Activated T-helper 1 cell treated with anti-CD3 and anti-CD28 coated beads, Interleukin-12 subunit alpha, Interleukin-12 subunit beta, Interleukin-2, Interleukin-4 antibody, amounts not matched to agents 30 ng/mL and 10 ng/mL and 1 ng/mL, durations not matched to agents 14 hours and 24 hours and 36 hours (primary cell): ENCODE results near the gene ZCCHC4. TPM values are rescaled to one million over a fixed set of nuclear protein-coding genes. Genes with fewer than 3 reads are reported as not detected.

Experiments
- DNase-seq: peaks from one replicate; pipeline ENCODE4 v3.0.0; 2021; ENCODE audit warnings: low spot score
- H3K27ac Mint-ChIP-seq: one replicate; pipeline ENCODE4 v1.8.0; 2021; ENCODE audit warnings: mild to moderate bottlenecking, mixed read lengths
- H3K27me3 Mint-ChIP-seq: one replicate; pipeline ENCODE4 v1.8.0; 2022; ENCODE audit warnings: mild to moderate bottlenecking, moderate library complexity, mixed read lengths; ENCODE audit not compliant: insufficient read depth
- H3K36me3 Mint-ChIP-seq: one replicate; pipeline ENCODE4 v1.8.0; 2021; ENCODE audit warnings: low read depth, mixed read lengths
- H3K4me1 Mint-ChIP-seq: one replicate; pipeline ENCODE4 v1.8.0; 2021; ENCODE audit warnings: low read depth, mixed read lengths
- H3K4me3 Mint-ChIP-seq: one replicate; pipeline ENCODE4 v1.8.0; 2021; ENCODE audit warnings: mild to moderate bottlenecking, moderate library complexity, mixed read lengths
- H3K9me3 Mint-ChIP-seq: one replicate; pipeline ENCODE4 v1.8.0; 2021; ENCODE audit warnings: mixed read lengths
- intact Hi-C: fragments of 100-400 bp; cut with micrococcal nuclease; formaldehyde crosslinking; loops from one replicate; pipeline ENCODE4 v1.15.1; 2024
- total RNA-seq: library from RNA; stranded (reverse); gene quantifications from 2 replicates; pipeline ENCODE4 v1.2.3, GENCODE V29; 2022

The ZCCHC4 gene
- total RNA-seq, 1 donor from 2014 or later: 13.5 TPM

DNA sequence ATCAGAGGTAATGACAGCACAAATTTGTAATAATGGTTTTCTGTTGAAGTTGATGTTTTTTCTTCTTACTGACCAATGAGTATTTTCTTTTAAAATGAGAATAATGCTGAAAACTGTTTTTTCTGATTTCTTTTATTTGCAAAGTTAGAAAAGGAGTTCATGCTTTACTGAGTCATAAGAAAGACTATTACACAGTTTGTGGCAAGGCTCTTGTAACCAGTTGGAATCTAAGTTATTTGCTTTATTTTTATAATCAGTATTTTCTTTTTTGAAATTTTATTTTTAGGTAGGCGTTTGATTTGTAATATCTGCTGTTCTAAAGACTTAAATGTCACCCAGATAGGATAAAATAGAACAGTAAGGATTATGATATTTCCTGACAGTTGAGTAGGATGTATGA is 89.9 kb downstream of the ZCCHC4 start:
- Mint-ChIP-seq H3K4me3 (no peak overlapping the region), H3K36me3 (peaks cover 43% of the 10 kb centered on the region), H3K27ac (no peak overlapping the region), H3K4me1 (no peaks in the 10 kb centered on the region), H3K27me3 (no peaks in the 10 kb centered on the region), H3K9me3 (no peaks in the 10 kb centered on the region)
- intact Hi-C loops: no loop called here
- DNase-seq: no peak

GRCh38 chr4:25403699-25404098 is 91.1 kb downstream of the ZCCHC4 start:
- Mint-ChIP-seq H3K9me3 (no peaks in the 10 kb centered on the region), H3K4me1 (no peaks in the 10 kb centered on the region), H3K4me3 (no peak overlapping the region), H3K36me3 (peaks cover 38% of the 10 kb centered on the region), H3K27me3 (no peaks in the 10 kb centered on the region), H3K27ac (no peak overlapping the region)
- DNase-seq: no peak
- intact Hi-C loops: no loop called here

DNA sequence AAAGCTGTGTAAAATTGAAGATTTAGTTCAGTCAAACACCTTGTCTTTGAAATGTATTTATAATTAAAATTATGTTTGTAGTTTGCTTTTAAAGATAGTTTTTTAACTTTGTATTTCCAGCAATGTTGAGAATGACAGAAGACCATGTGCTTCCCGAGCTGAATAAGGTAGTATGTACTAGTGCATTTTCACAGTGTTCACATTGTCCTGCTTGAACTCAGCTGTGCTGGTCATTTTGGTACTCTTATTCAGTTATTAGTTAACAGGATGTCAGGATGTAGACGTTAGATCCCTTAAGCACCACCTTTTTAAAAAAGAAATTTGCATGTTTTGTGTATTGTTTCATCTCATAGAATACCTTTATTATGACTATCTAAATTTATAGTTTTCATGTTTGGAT is 92.9 kb downstream of the ZCCHC4 start:
- Mint-ChIP-seq H3K36me3 (peaks cover 26% of the 10 kb centered on the region), H3K4me1 (no peaks in the 10 kb centered on the region), H3K9me3 (no peaks in the 10 kb centered on the region), H3K4me3 (no peak overlapping the region), H3K27ac (no peak overlapping the region), H3K27me3 (no peaks in the 10 kb centered on the region)
- intact Hi-C loops: no loop called here
- no peak for DNase-seq

GRCh38 chr4:25406081-25406692 is 93.6 kb downstream of the ZCCHC4 start:
- Mint-ChIP-seq H3K9me3 (no peaks in the 10 kb centered on the region), H3K27me3 (no peaks in the 10 kb centered on the region), H3K4me1 (no peaks in the 10 kb centered on the region), H3K36me3 (peaks cover 29% of the 10 kb centered on the region), H3K4me3 (no peak overlapping the region), H3K27ac (no peak overlapping the region)
- intact Hi-C loops: no loop called here
- DNase-seq: no peak

GRCh38 chr4:25410820-25411529 is 98.4 kb downstream of the ZCCHC4 start:
- Mint-ChIP-seq H3K36me3 (peaks cover 33% of the 10 kb centered on the region), H3K4me1 (no peaks in the 10 kb centered on the region), H3K27me3 (no peaks in the 10 kb centered on the region), H3K4me3 (no peak overlapping the region), H3K27ac (no peak overlapping the region), H3K9me3 (no peaks in the 10 kb centered on the region)
- intact Hi-C loops: no loop called here
- no peak for DNase-seq

DNA sequence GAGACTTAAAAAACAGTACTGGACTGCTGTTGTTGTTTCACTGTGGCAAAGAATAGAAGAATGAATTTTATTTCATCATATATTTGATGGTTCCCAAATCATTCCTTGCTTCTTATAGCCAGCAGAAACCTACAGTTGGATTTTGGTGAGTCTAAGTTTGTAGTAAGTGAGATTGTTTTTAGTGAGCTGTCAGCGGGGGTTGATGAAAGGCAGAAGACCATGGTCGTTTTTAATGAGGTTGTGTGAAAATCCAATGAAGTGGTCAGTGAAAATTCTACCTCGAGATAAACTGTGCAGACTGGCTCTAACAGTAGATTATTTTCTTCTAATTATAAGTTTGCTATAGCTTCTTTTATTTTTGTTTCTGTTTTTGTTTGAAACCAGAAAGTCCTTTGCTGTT is 100.7 kb downstream of the ZCCHC4 start:
- peaks cover 33% of the 10 kb centered on the region for H3K36me3 Mint-ChIP-seq

GRCh38 chr4:25417014-25417413 is 104.4 kb downstream of the ZCCHC4 start:
- H3K9me3 Mint-ChIP-seq: no peaks in the 10 kb centered on the region
- peaks cover 32% of the 10 kb centered on the region for H3K36me3 Mint-ChIP-seq
- H3K4me1 Mint-ChIP-seq: peaks cover 4% of the 10 kb centered on the region
- H3K4me3 Mint-ChIP-seq: no peak overlapping the region
- H3K27ac Mint-ChIP-seq: no peak overlapping the region
- intact Hi-C loops: no loop called here
- no peaks in the 10 kb centered on the region for H3K27me3 Mint-ChIP-seq
- DNase-seq: no peak

More for the DNA sequence above, 100.7 kb downstream of the ZCCHC4 start:
- Mint-ChIP-seq H3K4me3 (no peak overlapping the region), H3K9me3 (no peaks in the 10 kb centered on the region), H3K27ac (no peak overlapping the region), H3K27me3 (no peaks in the 10 kb centered on the region), H3K4me1 (no peaks in the 10 kb centered on the region)
- intact Hi-C loops: no loop called here
- DNase-seq: no peak

Other genes with a start within 250 kb of the ZCCHC4 start
- gene SEPSECS, start 152.3 kb upstream of the ZCCHC4 start, total RNA-seq: 13.4 and 15.3 TPM in 2 replicates
- gene PI4K2B, start 78.7 kb upstream of the ZCCHC4 start, total RNA-seq: 29.4 and 32.5 TPM in 2 replicates
- 36.0 and 39.9 TPM in 2 replicates for gene ANAPC4, start 64.5 kb downstream of the ZCCHC4 start, total RNA-seq